Gastroesophageal sphincter (tissue), 4 donors: ENCODE data around the gene ABCG1. TPM values are rescaled to one million over a fixed set of nuclear protein-coding genes. Genes with fewer than 3 reads are reported as not detected.
A peak's percentile ranks its signal among the peaks of the same experiment; 100 is the strongest.
"Not testable (repeated sequence)": the region's sequence is repeated elsewhere in the genome, so short reads cannot be mapped to it uniquely, and the experiment has no call there.

ENCODE experiments used
- ATAC-seq: fragments of 150-250 bp; one replicate; pipeline ENCODE4 v1.9.1; 2016; ENCODE audit warnings: mild to moderate bottlenecking, moderate library complexity
- H3K27ac ChIP-seq, 4 donors: fragments of 200-600 bp; sonication (generic) in 3 of 4; 1 replicate in 3 of 4; 2 replicates in 1 of 4; pipeline ENCODE4 v1.5.1; 2016 to 2019
- H3K27me3 ChIP-seq: fragments of 200-600 bp; sonication (generic); one replicate; pipeline ENCODE4 v1.5.1; 2019
- H3K36me3 ChIP-seq, 2 donors: fragments of 200-600 bp; sonication (generic); one replicate each; pipeline ENCODE4 v1.5.1; 2019; ENCODE audit warnings: control low read depth in 1 of 2
- H3K4me1 ChIP-seq, 3 donors: fragments of 200-600 bp; sonication (generic); 1 replicate in 2 of 3; 2 replicates in 1 of 3; pipeline ENCODE4 v1.5.1; 2016 to 2019; ENCODE audit warnings: control low read depth in 2 of 3
- H3K4me3 ChIP-seq, 2 donors: fragments of 200-600 bp; sonication (generic); one replicate each; pipeline ENCODE4 v1.5.1; 2019; ENCODE audit warnings: mild to moderate bottlenecking in 1 of 2, moderate library complexity in 1 of 2
- H3K9me3 ChIP-seq, 3 donors: fragments of 200-600 bp; sonication (generic); one replicate each; pipeline ENCODE4 v1.5.1; 2017 to 2019; ENCODE audit warnings: control low read depth in 2 of 3
- CTCF ChIP-seq, 4 experiments: fragments of 200-600 bp in 2 of 4; fragments of 450-650 bp in 2 of 4; sonication (generic) in 1 of 4; IDR thresholded peaks; one replicate each; pipeline ENCODE4 v1.5.1; 2017 to 2019; ENCODE audit warnings: antibody characterized with exemption in 4 of 4, mild to moderate bottlenecking in 2 of 4, moderate library complexity in 2 of 4
- EP300 ChIP-seq: sonication (generic); formaldehyde crosslinking; IDR thresholded peaks from one replicate; pipeline ENCODE4 v1.6.1; 2017; ENCODE audit warnings: antibody characterized with exemption, mild to moderate bottlenecking
- POLR2A ChIP-seq, 2 donors: fragments of 450-650 bp; IDR thresholded peaks; one replicate each; pipeline ENCODE4 v1.6.1; 2017; ENCODE audit warnings: antibody characterized with exemption in 2 of 2, mild to moderate bottlenecking in 2 of 2, moderate library complexity in 1 of 2
- POLR2AphosphoS5 ChIP-seq: sonication (generic); formaldehyde crosslinking; IDR thresholded peaks from one replicate; pipeline ENCODE4 v1.6.1; 2017; ENCODE audit warnings: antibody characterized with exemption
- WGBS, 2 donors: methylation state at CpG; one replicate each; pipeline ENCODE4 v1.1.5; 2018; ENCODE audit warnings: low coverage in 1 of 2; 5-methylcytosine and 5-hydroxymethylcytosine counted together
- total RNA-seq, 4 donors: library from RNA; depleted of rRNA; stranded (reverse); fragments of >200 nt; gene quantifications; one replicate each; pipeline ENCODE4 v1.1.0, GENCODE V29; 2016

The ABCG1 gene
- total RNA-seq, 4 donors from 2014 or later: 15.9 to 21.8 (median 18.0) TPM

GRCh38 chr21:42174173-42174572 is 44.8 kb upstream of the ABCG1 start:
- 83 to 100% methylated on average over 1 to 2 of the region's 4 CpGs for WGBS, 2 donors
- Histone ChIP-seq H3K9me3 (no peaks in the 10 kb centered on the region), H3K27me3 (no peaks in the 10 kb centered on the region), H3K4me3 (no peak overlapping the region), H3K36me3 (no peaks in the 10 kb centered on the region), H3K4me1 (peaks cover 0 to 41% (median 0%) of the 10 kb centered on the region in 3 donors), H3K27ac (no peak overlapping the region)
- ATAC-seq: no peak
- no peak for TF ChIP-seq EP300
- no peak for TF ChIP-seq POLR2AphosphoS5
- TF ChIP-seq POLR2A (IDR thresholded peaks at IDR 0.05): no peak
- no peak for TF ChIP-seq CTCF (IDR thresholded peaks at IDR 0.05)

- Histone ChIP-seq H3K36me3 (no peaks in the 10 kb centered on the region), H3K27me3 (no peaks in the 10 kb centered on the region), H3K27ac (no peak overlapping the region), H3K4me1 (peaks cover 0 to 41% (median 0%) of the 10 kb centered on the region in 3 donors), H3K4me3 (no peak overlapping the region), H3K9me3 (no peaks in the 10 kb centered on the region)
- ATAC-seq: peak; percentile 54
- 57 to 61% methylated on average over 5 to 6 of the region's 6 CpGs for WGBS, 2 donors
- no peak for TF ChIP-seq EP300
- TF ChIP-seq POLR2AphosphoS5: peak; percentile 69
Observed at GRCh38 chr21:42175110-42175710, 43.7 kb upstream of the ABCG1 start.

GRCh38 chr21:42176859-42177258 is 42.1 kb upstream of the ABCG1 start:
- 0 to 8% methylated on average over 2 to 3 of the region's 3 CpGs for WGBS, 2 donors
- ATAC-seq: peak; percentile 70

GRCh38 chr21:42179316-42179715 is 39.6 kb upstream of the ABCG1 start:
- Histone ChIP-seq H3K4me1 (peaks cover 0 to 38% (median 0%) of the 10 kb centered on the region in 3 donors), H3K27ac (no peak overlapping the region), H3K4me3 (no peak overlapping the region), H3K27me3 (no peaks in the 10 kb centered on the region), H3K36me3 (no peaks in the 10 kb centered on the region), H3K9me3 (no peaks in the 10 kb centered on the region)
- TF ChIP-seq POLR2A (IDR thresholded peaks at IDR 0.05) (no peak), POLR2AphosphoS5 (no peak), EP300 (no peak), CTCF (IDR thresholded peaks at IDR 0.05) (no peak)
- WGBS, 2 donors: 44 to 50% methylated on average over 3 of the region's 3 CpGs
- no peak for ATAC-seq

More at GRCh38 chr21:42176859-42177258, 42.1 kb upstream of the ABCG1 start:
- no peaks in the 10 kb centered on the region for H3K27me3 ChIP-seq
- no peaks in the 10 kb centered on the region for H3K36me3 ChIP-seq
- TF ChIP-seq EP300 (no peak), POLR2AphosphoS5 (peak; percentile 69)
- peak overlapping the region; percentile 18 to 69 (median 50) for H3K27ac ChIP-seq
- H3K9me3 ChIP-seq: no peaks in the 10 kb centered on the region
- H3K4me1 ChIP-seq: peaks cover 0 to 41% (median 0%) of the 10 kb centered on the region in 3 donors
- H3K4me3 ChIP-seq: no peak overlapping the region

GRCh38 chr21:42180001-42180400 is 38.9 kb upstream of the ABCG1 start:
- not testable (repeated sequence) for ATAC-seq, H3K9me3 ChIP-seq, H3K4me3 ChIP-seq, H3K36me3 ChIP-seq, H3K27ac ChIP-seq, H3K27me3 ChIP-seq
- WGBS, 2 donors: 82% methylated on average over 3 of the region's 3 CpGs; no CpG with 5 or more reads in 1 of the 2 donors
- H3K4me1 ChIP-seq: peaks cover 0 to 34% (median 0%) of the 10 kb centered on the region in 3 donors

- H3K9me3 ChIP-seq: no peaks in the 10 kb centered on the region
- no peak overlapping the region for H3K4me3 ChIP-seq
- H3K27ac ChIP-seq: no peak overlapping the region
- peaks cover 0 to 13% (median 0%) of the 10 kb centered on the region in 3 donors for H3K4me1 ChIP-seq
- WGBS, 2 donors: 8 to 44% methylated on average over 2 to 3 of the region's 4 CpGs
- peak; percentile 31 for ATAC-seq
- no peaks in the 10 kb centered on the region for H3K27me3 ChIP-seq
- TF ChIP-seq POLR2AphosphoS5: no peak
- no peak for TF ChIP-seq CTCF (IDR thresholded peaks at IDR 0.05)
- TF ChIP-seq EP300: no peak
- no peak for TF ChIP-seq POLR2A (IDR thresholded peaks at IDR 0.05)
- no peaks in the 10 kb centered on the region for H3K36me3 ChIP-seq
Observed at GRCh38 chr21:42182713-42183371, 36.1 kb upstream of the ABCG1 start.
